CD4-positive, alpha-beta T cell treated with Interleukin-1 beta for 1 hour (primary cell): ENCODE results near the gene ADGRB3.
"Not testable (repeated sequence)": the region's sequence is repeated elsewhere in the genome, so short reads cannot be mapped to it uniquely, and the experiment has no call there.

Source experiments
- DNase-seq, 2 donors: peaks; one replicate each; pipeline ENCODE4 v3.0.0-alpha.2; 2020 to 2022

Gene ADGRB3

GRCh38 chr6:69378326-69378725, 743.2 kb downstream of the ADGRB3 start:
- DNase-seq = no peak

GRCh38 chr6:69379518-69379917, 744.4 kb downstream of the ADGRB3 start:
- DNase-seq = no peak

GRCh38 chr6:69383627-69384026, 748.5 kb downstream of the ADGRB3 start:
- no peak for DNase-seq

GRCh38 chr6:69386426-69386825, 751.3 kb downstream of the ADGRB3 start:
- no peak for DNase-seq

- no peak for DNase-seq
These were observed 755.0 kb downstream of the ADGRB3 start for GRCh38 chr6:69390125-69390524.

GRCh38 chr6:69391106-69391505, 756.0 kb downstream of the ADGRB3 start:
- DNase-seq = no peak

GRCh38 chr6:69392745-69393144, 757.7 kb downstream of the ADGRB3 start:
- DNase-seq = no peak

- DNase-seq = no peak
These were observed 763.2 kb downstream of the ADGRB3 start for GRCh38 chr6:69398311-69398710.

- no peak for DNase-seq
These were observed 763.6 kb downstream of the ADGRB3 start for GRCh38 chr6:69398729-69399128.

GRCh38 chr6:69408886-69409285, 773.8 kb downstream of the ADGRB3 start:
- DNase-seq = no peak

- DNase-seq = no peak
These were observed 781.7 kb downstream of the ADGRB3 start for GRCh38 chr6:69416776-69417175.

- no peak for DNase-seq
These were observed 786.2 kb downstream of the ADGRB3 start for GRCh38 chr6:69421269-69421668.

- no peak for DNase-seq
These were observed 786.9 kb downstream of the ADGRB3 start for GRCh38 chr6:69422020-69422419.

GRCh38 chr6:69422475-69422874, 787.4 kb downstream of the ADGRB3 start:
- no peak for DNase-seq

GRCh38 chr6:69423785-69424184, 788.7 kb downstream of the ADGRB3 start:
- DNase-seq = no peak

- DNase-seq = no peak
These were observed 789.5 kb downstream of the ADGRB3 start for GRCh38 chr6:69424581-69424980.

GRCh38 chr6:69427882-69428281, 792.8 kb downstream of the ADGRB3 start:
- no peak for DNase-seq

GRCh38 chr6:69432168-69432567, 797.1 kb downstream of the ADGRB3 start:
- DNase-seq = not testable (repeated sequence)

- not testable (repeated sequence) for DNase-seq
These were observed 798.0 kb downstream of the ADGRB3 start for GRCh38 chr6:69433116-69433515.

- DNase-seq = no peak
These were observed 803.0 kb downstream of the ADGRB3 start for GRCh38 chr6:69438113-69438512.
